HepG2 (cell line): ENCODE results near the gene FBLIM1. TPM values are rescaled to one million over a fixed set of nuclear protein-coding genes. Genes with fewer than 3 reads are reported as not detected.

ENCODE experiments used
- ATAD3A ChIP-seq: sonication (generic); formaldehyde crosslinking; IDR thresholded peaks from 2 replicates; pipeline ENCODE4 v1.4.0; 2020; ENCODE audit warnings: missing genetic modification reagents
- FOSL2 ChIP-seq: sonication (generic); formaldehyde crosslinking; IDR thresholded peaks from 2 replicates; pipeline ENCODE4 v1.4.0; 2020; ENCODE audit warnings: missing genetic modification reagents
- GZF1 ChIP-seq: sonication (generic); formaldehyde crosslinking; IDR thresholded peaks from 2 replicates; pipeline ENCODE4 v1.5.1; 2020; ENCODE audit warnings: mild to moderate bottlenecking, missing genetic modification reagents
- HNRNPH1 ChIP-seq: fragments of 200-400 bp; formaldehyde crosslinking; optimal IDR thresholded peaks from 2 replicates; pipeline ENCODE3; 2017; ENCODE audit warnings: mild to moderate bottlenecking, low read depth, low read length
- KLF6 ChIP-seq: IDR thresholded peaks from 2 replicates; pipeline ENCODE4 v1.8.0; 2016; ENCODE audit warnings: missing biosample characterization, missing genetic modification reagents
- MAF1 ChIP-seq: sonication (generic); formaldehyde crosslinking; IDR thresholded peaks from 2 replicates; pipeline ENCODE4 v1.5.0; 2020; ENCODE audit warnings: missing genetic modification reagents, borderline replicate concordance
- MED1 ChIP-seq: sonication (generic); formaldehyde crosslinking; IDR thresholded peaks from 2 replicates; pipeline ENCODE4 v1.4.0; 2020; ENCODE audit warnings: missing genetic modification reagents
- MEF2D ChIP-seq: sonication (generic); formaldehyde crosslinking; IDR thresholded peaks from 2 replicates; pipeline ENCODE4 v1.5.1; 2020; ENCODE audit warnings: mild to moderate bottlenecking, missing genetic modification reagents
- PBX2 ChIP-seq: IDR thresholded peaks from 2 replicates; pipeline ENCODE4 v1.6.1; 2016; ENCODE audit warnings: control low read depth
- PRMT3 ChIP-seq: sonication (generic); formaldehyde crosslinking; IDR thresholded peaks from 2 replicates; pipeline ENCODE4 v1.8.1; 2022; ENCODE audit warnings: low read depth, mild to moderate bottlenecking, moderate library complexity, missing genetic modification reagents, borderline replicate concordance
- RBAK ChIP-seq: sonication (generic); formaldehyde crosslinking; IDR thresholded peaks from 2 replicates; pipeline ENCODE4 v1.5.1; 2020; ENCODE audit warnings: mild to moderate bottlenecking, missing genetic modification reagents
- RFX5 ChIP-seq: IDR thresholded peaks from 2 replicates; pipeline ENCODE4 v1.6.1; 2011; ENCODE audit warnings: low read depth, low read length, improper control_type of control experiment
- SMC3 ChIP-seq: IDR thresholded peaks from 2 replicates; pipeline ENCODE4 v1.6.1; 2011; ENCODE audit warnings: low read length, improper control_type of control experiment
- SOX13 ChIP-seq, 3 experiments: fragments of 450-650 bp in 1 of 3; sonication (generic) in 1 of 3; formaldehyde crosslinking in 1 of 3; IDR thresholded peaks in 2 of 3; conservative IDR thresholded peaks in 1 of 3; 2 replicates each; pipeline versions ENCODE4 v1.5.0 to v1.6.1; 2016 to 2020; ENCODE audit warnings: antibody characterized with exemption in 1 of 3, mild to moderate bottlenecking in 1 of 3, missing compliant biosample characterization in 1 of 3, missing genetic modification reagents in 1 of 3, moderate library complexity in 1 of 3
- TCF7L2 ChIP-seq: IDR thresholded peaks from 2 replicates; pipeline ENCODE4 v1.6.1; 2011; ENCODE audit warnings: mild to moderate bottlenecking, low read depth, low read length, moderate library complexity
- TEAD3 ChIP-seq: optimal IDR thresholded peaks from 2 replicates; pipeline ENCODE3; 2016; ENCODE audit warnings: borderline replicate concordance
- TSC22D2 ChIP-seq: sonication (generic); formaldehyde crosslinking; IDR thresholded peaks from 2 replicates; pipeline ENCODE4 v1.5.1; 2020; ENCODE audit warnings: missing genetic modification reagents, mild to moderate bottlenecking, borderline replicate concordance
- ZNF136 ChIP-seq: sonication (generic); formaldehyde crosslinking; IDR thresholded peaks from 2 replicates; pipeline ENCODE4 v1.8.1; 2022; ENCODE audit warnings: low read depth, mild to moderate bottlenecking, moderate library complexity, missing genetic modification reagents
- ZNF234 ChIP-seq: sonication (generic); formaldehyde crosslinking; conservative IDR thresholded peaks from 2 replicates; pipeline ENCODE4 v1.5.1; 2020; ENCODE audit warnings: mild to moderate bottlenecking, missing genetic modification reagents
- ZNF256 ChIP-seq: sonication (generic); formaldehyde crosslinking; conservative IDR thresholded peaks from 2 replicates; pipeline ENCODE4 v1.4.0; 2020; ENCODE audit warnings: missing genetic modification reagents
- ZNF282 ChIP-seq: fragments of 450-650 bp; IDR thresholded peaks from 2 replicates; pipeline ENCODE4 v1.6.1; 2018; ENCODE audit not compliant: partially characterized antibody
- ZNF558 ChIP-seq: sonication (generic); formaldehyde crosslinking; IDR thresholded peaks from 2 replicates; pipeline ENCODE4 v1.9.0; 2022; ENCODE audit warnings: mild to moderate bottlenecking, missing genetic modification reagents, borderline replicate concordance
- polyA plus RNA-seq, 8 experiments: library from polyadenylated mRNA; depleted of rRNA in 3 of 8; stranded (reverse) in 7 of 8; unstranded in 1 of 8; fragments of >200 nt; fragmentation: Illumina TruSeq in 4 of 8; extraction: Trizol in 4 of 8; gene quantifications; 2 replicates each; pipeline versions ENCODE4 v1.2.1 to v1.2.3, GENCODE V29; 2011 to 2016; ENCODE audit warnings: low read depth in 4 of 8, missing spikeins in 1 of 8, mixed read lengths in 1 of 8; ENCODE audit not compliant: insufficient read depth in 1 of 8
- total RNA-seq, 5 experiments: library from RNA; depleted of rRNA; stranded (reverse); fragments of >200 nt; fragmentation: Illumina TruSeq; extraction: Trizol; gene quantifications; 2 replicates each; pipeline ENCODE4 v1.2.3, GENCODE V29; 2016; ENCODE audit warnings: low read depth in 1 of 5
- TF ChIP-seq, protein P1 (sequence below): sonication (generic); formaldehyde crosslinking; IDR thresholded peaks from 2 replicates; pipeline ENCODE4 v1.8.1; 2023; ENCODE audit warnings: mild to moderate bottlenecking, missing genetic modification reagents
- TF ChIP-seq, protein P2 (sequence below): sonication (generic); formaldehyde crosslinking; IDR thresholded peaks from 2 replicates; pipeline ENCODE4 v1.5.1; 2020; ENCODE audit warnings: missing genetic modification reagents, mild to moderate bottlenecking, borderline replicate concordance

FBLIM1 gene
- total and polyA plus RNA-seq, 2 of the 13 experiments (the other 11 are each of a cell fraction or from before 2014, with no cell fraction given) = 10.6 to 23.0 TPM

DNA sequence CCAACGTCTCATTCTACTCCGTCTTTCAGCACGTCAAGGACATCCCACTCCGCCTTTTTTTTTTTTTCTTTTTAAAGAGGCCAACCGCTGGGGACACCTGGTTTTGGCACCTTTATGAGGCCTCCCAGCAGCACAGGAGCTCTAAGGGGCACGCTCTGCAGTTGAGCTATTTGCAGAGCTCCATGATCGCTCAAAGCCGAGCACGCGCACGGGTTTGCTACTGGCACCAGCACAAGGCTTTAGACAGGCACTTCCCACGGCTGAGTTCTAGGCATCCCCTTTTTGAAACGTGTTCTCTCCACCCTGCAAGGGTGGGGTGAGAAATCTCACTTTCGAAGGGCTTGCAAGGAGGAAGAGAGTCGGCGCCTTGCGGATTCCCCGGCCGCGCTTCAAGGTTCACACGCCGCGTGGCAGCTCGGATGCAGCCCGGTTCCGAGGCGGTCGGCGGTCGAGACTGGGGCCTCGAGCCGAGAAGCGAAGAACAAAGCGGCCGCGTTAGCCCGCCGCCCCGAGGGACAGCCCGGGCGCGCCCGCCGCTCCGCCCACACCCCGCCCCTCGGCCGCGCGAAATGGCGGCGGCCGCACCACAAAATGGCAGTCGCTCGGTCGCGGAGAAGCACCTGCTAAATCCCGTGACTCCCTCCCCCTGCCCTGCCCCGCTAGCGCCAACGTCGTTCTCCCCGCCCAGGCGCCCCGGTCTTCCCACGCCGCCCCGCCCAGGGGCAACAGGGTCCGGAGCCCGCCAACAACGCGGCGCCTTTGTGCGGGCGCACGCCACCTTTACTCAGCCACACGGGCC is 76.0 kb downstream of the FBLIM1 start (continued):
- TF ChIP-seq RFX5 (no peak), TCF7L2 (peak; percentile 39; the same call in 1 of the 2 replicates), HNRNPH1 (no peak), TSC22D2 (CRISPR knock-in tag) (peak; percentile 46), MED1 (CRISPR knock-in tag) (peak; percentile 93), FOSL2 (CRISPR knock-in tag) (no peak; the same call in none of the 2 replicates), ZNF558 (CRISPR knock-in tag) (peak; percentile 81), PBX2 (no peak), RBAK (CRISPR knock-in tag) (no peak), KLF6 (peak; percentile 78; the same call in 1 of the 2 replicates), ZNF256 (CRISPR knock-in tag) (peak; percentile 46), SOX13 (IDR thresholded peaks at IDR 0.05) (peak; percentile 34; the same call in 1 of the 2 replicates), SOX13 (CRISPR knock-in tag; conservative IDR thresholded peaks at IDR 0.05 in 1 of 2, IDR thresholded peaks at IDR 0.05 in 1 of 2) (peak; percentile 45 to 74; a peak in 2 of 4 replicates), ZNF234 (no peak), MAF1 (CRISPR knock-in tag) (peak; percentile 56; the same call in 1 of the 2 replicates), MEF2D (CRISPR knock-in tag) (no peak; the same call in 1 of the 2 replicates), SMC3 (no peak), ATAD3A (CRISPR knock-in tag) (0 out of 2 replicates have a peak, but pooled peaks have one; percentile 21), ZNF136 (CRISPR knock-in tag) (peak; percentile 73; the same call in 1 of the 2 replicates), ZNF282 (no peak), GZF1 (CRISPR knock-in tag) (no peak), TEAD3 (CRISPR knock-in tag) (peak; percentile 23), PRMT3 (no peak; the same call in 1 of the 2 replicates)
- TF ChIP-seq, protein P1, sequence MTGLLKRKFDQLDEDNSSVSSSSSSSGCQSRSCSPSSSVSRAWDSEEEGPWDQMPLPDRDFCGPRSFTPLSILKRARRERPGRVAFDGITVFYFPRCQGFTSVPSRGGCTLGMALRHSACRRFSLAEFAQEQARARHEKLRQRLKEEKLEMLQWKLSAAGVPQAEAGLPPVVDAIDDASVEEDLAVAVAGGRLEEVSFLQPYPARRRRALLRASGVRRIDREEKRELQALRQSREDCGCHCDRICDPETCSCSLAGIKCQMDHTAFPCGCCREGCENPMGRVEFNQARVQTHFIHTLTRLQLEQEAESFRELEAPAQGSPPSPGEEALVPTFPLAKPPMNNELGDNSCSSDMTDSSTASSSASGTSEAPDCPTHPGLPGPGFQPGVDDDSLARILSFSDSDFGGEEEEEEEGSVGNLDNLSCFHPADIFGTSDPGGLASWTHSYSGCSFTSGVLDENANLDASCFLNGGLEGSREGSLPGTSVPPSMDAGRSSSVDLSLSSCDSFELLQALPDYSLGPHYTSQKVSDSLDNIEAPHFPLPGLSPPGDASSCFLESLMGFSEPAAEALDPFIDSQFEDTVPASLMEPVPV (CRISPR knock-in tag) = peak; percentile 33; the same call in 1 of the 2 replicates
- TF ChIP-seq, protein P2, sequence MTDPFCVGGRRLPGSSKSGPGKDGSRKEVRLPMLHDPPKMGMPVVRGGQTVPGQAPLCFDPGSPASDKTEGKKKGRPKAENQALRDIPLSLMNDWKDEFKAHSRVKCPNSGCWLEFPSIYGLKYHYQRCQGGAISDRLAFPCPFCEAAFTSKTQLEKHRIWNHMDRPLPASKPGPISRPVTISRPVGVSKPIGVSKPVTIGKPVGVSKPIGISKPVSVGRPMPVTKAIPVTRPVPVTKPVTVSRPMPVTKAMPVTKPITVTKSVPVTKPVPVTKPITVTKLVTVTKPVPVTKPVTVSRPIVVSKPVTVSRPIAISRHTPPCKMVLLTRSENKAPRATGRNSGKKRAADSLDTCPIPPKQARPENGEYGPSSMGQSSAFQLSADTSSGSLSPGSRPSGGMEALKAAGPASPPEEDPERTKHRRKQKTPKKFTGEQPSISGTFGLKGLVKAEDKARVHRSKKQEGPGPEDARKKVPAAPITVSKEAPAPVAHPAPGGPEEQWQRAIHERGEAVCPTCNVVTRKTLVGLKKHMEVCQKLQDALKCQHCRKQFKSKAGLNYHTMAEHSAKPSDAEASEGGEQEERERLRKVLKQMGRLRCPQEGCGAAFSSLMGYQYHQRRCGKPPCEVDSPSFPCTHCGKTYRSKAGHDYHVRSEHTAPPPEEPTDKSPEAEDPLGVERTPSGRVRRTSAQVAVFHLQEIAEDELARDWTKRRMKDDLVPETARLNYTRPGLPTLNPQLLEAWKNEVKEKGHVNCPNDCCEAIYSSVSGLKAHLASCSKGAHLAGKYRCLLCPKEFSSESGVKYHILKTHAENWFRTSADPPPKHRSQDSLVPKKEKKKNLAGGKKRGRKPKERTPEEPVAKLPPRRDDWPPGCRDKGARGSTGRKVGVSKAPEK (CRISPR knock-in tag) = no peak
